Measurements from ENCODE around the gene DAD1. TPM values are rescaled to one million over a fixed set of nuclear protein-coding genes. Genes with fewer than 3 reads are reported as not detected.

DAD1 gene
- total RNA-seq, 4 donors from 2014 or later, result 31.4 to 154 (median 141) TPM

- DNase-seq, result no peak
- in situ Hi-C loops (cut with MboI; ENCODE audit: low pct_ligation_motif_present in 1 of 4, low pct_unique_long_range_greater_than_20kb in 1 of 4, low sequenced_read_pairs in 3 of 4), result no loop called here
Observed at GRCh38 chr14:22613106-22613695, 24.2 kb upstream of the DAD1 start.

GRCh38 chr14:22610931-22611330 lies 21.9 kb upstream of the DAD1 start:
- no peak for TF ChIP-seq EP300 (IDR thresholded peaks at IDR 0.05; ENCODE audit: low read depth)
- no peak for TF ChIP-seq POLR2A (IDR thresholded peaks at IDR 0.05)
- no peak for TF ChIP-seq CTCF (IDR thresholded peaks at IDR 0.05)
- no peak for TF ChIP-seq POLR2AphosphoS5 (IDR thresholded peaks at IDR 0.05)
- peaks cover 0 to 46% (median 20%) of the 10 kb centered on the region in 4 donors for H3K36me3 ChIP-seq

More at GRCh38 chr14:22613106-22613695, 24.2 kb upstream of the DAD1 start:
- TF ChIP-seq POLR2A (IDR thresholded peaks at IDR 0.05) (no peak), POLR2AphosphoS5 (IDR thresholded peaks at IDR 0.05) (no peak)
- no peaks in the 10 kb centered on the region for H3K9me3 ChIP-seq
- no peaks in the 10 kb centered on the region for H3K27me3 ChIP-seq
- no peak overlapping the region for H3K4me3 ChIP-seq
- peak overlapping the region in 1 of 4 donors; percentile 48 for H3K27ac ChIP-seq
- H3K36me3 ChIP-seq, result peaks cover 0 to 24% (median 8%) of the 10 kb centered on the region in 4 donors
- H3K4me1 ChIP-seq, result peaks cover 0 to 12% (median 4%) of the 10 kb centered on the region in 4 donors
- intact Hi-C loops (cut with DNase I; ENCODE audit: low total_unique reads), result no loop called here
- 50% methylated on average over 2 of the region's 2 CpGs for WGBS, 2 donors (ENCODE audit: low coverage in 1 of 2)

GRCh38 chr14:22607291-22607690 lies 18.3 kb upstream of the DAD1 start:
- no peaks in the 10 kb centered on the region for H3K4me1 ChIP-seq
- H3K4me3 ChIP-seq, result no peak overlapping the region
- no peaks in the 10 kb centered on the region for H3K9me3 ChIP-seq
- peaks cover 0 to 73% (median 32%) of the 10 kb centered on the region in 4 donors for H3K36me3 ChIP-seq
- in situ Hi-C loops (cut with MboI; ENCODE audit: low pct_ligation_motif_present in 1 of 4, low pct_unique_long_range_greater_than_20kb in 1 of 4, low sequenced_read_pairs in 3 of 4) (no loop called here), intact Hi-C loops (cut with DNase I; ENCODE audit: low total_unique reads) (no loop called here)
- WGBS, 2 donors (ENCODE audit: low coverage in 1 of 2), result 81% methylated on average over 3 of the region's 3 CpGs; no CpG with 5 or more reads in 1 of the 2 donors
- DNase-seq, result no peak
- H3K27ac ChIP-seq, result no peak overlapping the region
- TF ChIP-seq EP300 (IDR thresholded peaks at IDR 0.05; ENCODE audit: low read depth) (no peak), CTCF (IDR thresholded peaks at IDR 0.05) (no peak), POLR2A (IDR thresholded peaks at IDR 0.05) (no peak), POLR2AphosphoS5 (IDR thresholded peaks at IDR 0.05) (no peak)
- no peaks in the 10 kb centered on the region for H3K27me3 ChIP-seq

More at GRCh38 chr14:22610931-22611330, 21.9 kb upstream of the DAD1 start:
- Histone ChIP-seq H3K27me3 (no peaks in the 10 kb centered on the region), H3K4me1 (peaks cover 0 to 12% (median 4%) of the 10 kb centered on the region in 4 donors), H3K4me3 (no peak overlapping the region), H3K27ac (no peak overlapping the region), H3K9me3 (no peaks in the 10 kb centered on the region)
- in situ Hi-C loops (cut with MboI; ENCODE audit: low pct_ligation_motif_present in 1 of 4, low pct_unique_long_range_greater_than_20kb in 1 of 4, low sequenced_read_pairs in 3 of 4) (no loop called here), intact Hi-C loops (cut with DNase I; ENCODE audit: low total_unique reads) (no loop called here)
- 85% methylated on average over 2 of the region's 2 CpGs; no CpG with 5 or more reads in 1 of the 2 donors for WGBS, 2 donors (ENCODE audit: low coverage in 1 of 2)
- DNase-seq, result no peak

GRCh38 chr14:22606380-22606779 lies 17.4 kb upstream of the DAD1 start:
- no peaks in the 10 kb centered on the region for H3K4me1 ChIP-seq
- WGBS, 2 donors (ENCODE audit: low coverage in 1 of 2), result 91% methylated on average over 6 of the region's 6 CpGs; no CpG with 5 or more reads in 1 of the 2 donors
- H3K4me3 ChIP-seq, result no peak overlapping the region
- H3K27ac ChIP-seq, result no peak overlapping the region
- in situ Hi-C loops (cut with MboI; ENCODE audit: low pct_ligation_motif_present in 1 of 4, low pct_unique_long_range_greater_than_20kb in 1 of 4, low sequenced_read_pairs in 3 of 4), result no loop called here
- no peak for DNase-seq
- H3K27me3 ChIP-seq, result no peaks in the 10 kb centered on the region
- peaks cover 0 to 79% (median 35%) of the 10 kb centered on the region in 4 donors for H3K36me3 ChIP-seq
- no peaks in the 10 kb centered on the region for H3K9me3 ChIP-seq
- TF ChIP-seq POLR2AphosphoS5 (IDR thresholded peaks at IDR 0.05), result no peak
- no peak for TF ChIP-seq POLR2A (IDR thresholded peaks at IDR 0.05)
- TF ChIP-seq CTCF (IDR thresholded peaks at IDR 0.05), result no peak
- no peak for TF ChIP-seq EP300 (IDR thresholded peaks at IDR 0.05; ENCODE audit: low read depth)
- intact Hi-C loops (cut with DNase I; ENCODE audit: low total_unique reads), result no loop called here

Measured in transverse colon (tissue), 4 donors.